DOHH2 (cell line): ENCODE results near the gene MYO1B.

Experiments used
- H3F3A ChIP-seq: fragments of 200-600 bp; sonication (generic), shearing (Covaris generic); 2 replicates; pipeline ENCODE4 v1.6.0; 2016; ENCODE audit warnings: antibody characterized with exemption, mild to moderate bottlenecking; ENCODE audit not compliant: control insufficient read depth, insufficient read depth
- H3K27ac ChIP-seq: fragments of 200-600 bp; sonication (generic); 2 replicates; pipeline ENCODE4 v1.5.1; 2014; ENCODE audit warnings: low read depth, mild to moderate bottlenecking, low read length, moderate library complexity
- H3K27me3 ChIP-seq: fragments of 200-600 bp; sonication (generic); 2 replicates; pipeline ENCODE4 v1.6.1; 2014; ENCODE audit warnings: mild to moderate bottlenecking, low read length, mixed read lengths; ENCODE audit not compliant: control insufficient read depth
- H3K36me3 ChIP-seq: fragments of 200-600 bp; sonication (generic); 2 replicates; pipeline ENCODE4 v1.6.1; 2014; ENCODE audit warnings: mild to moderate bottlenecking, low read length, moderate library complexity, mixed read lengths; ENCODE audit not compliant: control insufficient read depth
- H3K4me1 ChIP-seq: fragments of 200-600 bp; sonication (generic); 2 replicates; pipeline ENCODE4 v1.6.1; 2014; ENCODE audit warnings: mild to moderate bottlenecking, low read length, mixed read lengths; ENCODE audit not compliant: control insufficient read depth
- H3K4me2 ChIP-seq: fragments of 200-600 bp; sonication (generic); 2 replicates; pipeline ENCODE4 v1.6.0; 2014; ENCODE audit warnings: mild to moderate bottlenecking, low read length, moderate library complexity
- H3K4me3 ChIP-seq: fragments of 200-600 bp; sonication (generic); 2 replicates; pipeline ENCODE4 v1.5.1; 2014; ENCODE audit warnings: mild to moderate bottlenecking, low read length, mixed read lengths
- H3K79me2 ChIP-seq: fragments of 200-600 bp; sonication (generic); 2 replicates; pipeline ENCODE4 v1.6.1; 2014; ENCODE audit warnings: mild to moderate bottlenecking, low read length, mixed read lengths; ENCODE audit not compliant: control insufficient read depth
- H3K9me2 ChIP-seq: fragments of 200-600 bp; sonication (generic); replicated peaks from 2 replicates; pipeline ENCODE4 v1.6.1; 2014; ENCODE audit warnings: mild to moderate bottlenecking, low read length, mixed read lengths; ENCODE audit not compliant: control insufficient read depth
- H3K9me3 ChIP-seq: fragments of 200-600 bp; sonication (generic); 2 replicates; pipeline ENCODE4 v1.6.1; 2014; ENCODE audit warnings: antibody characterized with exemption, low read length, mixed read lengths; ENCODE audit not compliant: control insufficient read depth, insufficient read depth
- H4K20me1 ChIP-seq: fragments of 200-600 bp; sonication (generic); 2 replicates; pipeline ENCODE4 v1.6.0; 2014; ENCODE audit warnings: low read depth, mild to moderate bottlenecking, antibody characterized with exemption, low read length, moderate library complexity; ENCODE audit not compliant: control insufficient read depth, insufficient read depth
- EZH2phosphoT487 ChIP-seq: fragments of 200-600 bp; sonication (generic); IDR thresholded peaks from 2 replicates; pipeline ENCODE4 v1.6.1; 2017; ENCODE audit warnings: borderline replicate concordance, mild to moderate bottlenecking, antibody characterized with exemption, low read length, moderate library complexity, mixed read lengths
- TF ChIP-seq, protein P1 (sequence below): fragments of 200-600 bp; sonication (generic); IDR thresholded peaks from one replicate; pipeline ENCODE4 v1.5.1; 2014; ENCODE audit warnings: antibody characterized with exemption, mild to moderate bottlenecking, low read depth, low read length; ENCODE audit not compliant: poor library complexity, severe bottlenecking

The MYO1B gene

DNA sequence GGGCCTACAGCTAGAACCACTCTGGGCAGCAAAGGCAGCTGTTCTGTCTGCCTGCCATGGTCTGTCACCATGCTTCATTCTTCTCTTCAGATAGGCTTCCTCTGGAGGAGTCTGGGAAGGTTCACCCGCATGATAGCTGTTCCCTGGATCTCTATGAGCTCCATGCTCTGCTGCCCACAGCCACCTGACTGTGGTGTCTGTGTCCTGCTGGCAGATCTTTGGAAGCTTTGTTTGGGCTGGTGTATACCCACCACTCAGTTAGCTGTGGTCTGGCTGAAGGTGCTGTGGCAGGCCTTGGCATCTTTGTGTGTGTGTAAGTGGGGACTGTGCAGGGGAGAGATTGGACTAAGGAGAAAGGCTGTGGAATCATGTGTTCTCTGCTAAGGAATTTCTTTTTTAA is 23.4 kb downstream of the MYO1B start:
- H3K4me2 ChIP-seq, result no peak overlapping the region
- no peaks in the 10 kb centered on the region for H3F3A ChIP-seq
- H3K79me2 ChIP-seq, result no peaks in the 10 kb centered on the region
- no peaks in the 10 kb centered on the region for H3K9me3 ChIP-seq
- TF ChIP-seq, protein P1, sequence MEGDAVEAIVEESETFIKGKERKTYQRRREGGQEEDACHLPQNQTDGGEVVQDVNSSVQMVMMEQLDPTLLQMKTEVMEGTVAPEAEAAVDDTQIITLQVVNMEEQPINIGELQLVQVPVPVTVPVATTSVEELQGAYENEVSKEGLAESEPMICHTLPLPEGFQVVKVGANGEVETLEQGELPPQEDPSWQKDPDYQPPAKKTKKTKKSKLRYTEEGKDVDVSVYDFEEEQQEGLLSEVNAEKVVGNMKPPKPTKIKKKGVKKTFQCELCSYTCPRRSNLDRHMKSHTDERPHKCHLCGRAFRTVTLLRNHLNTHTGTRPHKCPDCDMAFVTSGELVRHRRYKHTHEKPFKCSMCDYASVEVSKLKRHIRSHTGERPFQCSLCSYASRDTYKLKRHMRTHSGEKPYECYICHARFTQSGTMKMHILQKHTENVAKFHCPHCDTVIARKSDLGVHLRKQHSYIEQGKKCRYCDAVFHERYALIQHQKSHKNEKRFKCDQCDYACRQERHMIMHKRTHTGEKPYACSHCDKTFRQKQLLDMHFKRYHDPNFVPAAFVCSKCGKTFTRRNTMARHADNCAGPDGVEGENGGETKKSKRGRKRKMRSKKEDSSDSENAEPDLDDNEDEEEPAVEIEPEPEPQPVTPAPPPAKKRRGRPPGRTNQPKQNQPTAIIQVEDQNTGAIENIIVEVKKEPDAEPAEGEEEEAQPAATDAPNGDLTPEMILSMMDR, result no peak
- no peaks in the 10 kb centered on the region for H3K27me3 ChIP-seq
- no peaks in the 10 kb centered on the region for H3K36me3 ChIP-seq
- no peak overlapping the region for H3K27ac ChIP-seq
- H4K20me1 ChIP-seq, result no peaks in the 10 kb centered on the region
- no peaks in the 10 kb centered on the region for H3K4me1 ChIP-seq
- no peak overlapping the region for H3K4me3 ChIP-seq
- no peaks in the 10 kb centered on the region for H3K9me2 ChIP-seq

DNA sequence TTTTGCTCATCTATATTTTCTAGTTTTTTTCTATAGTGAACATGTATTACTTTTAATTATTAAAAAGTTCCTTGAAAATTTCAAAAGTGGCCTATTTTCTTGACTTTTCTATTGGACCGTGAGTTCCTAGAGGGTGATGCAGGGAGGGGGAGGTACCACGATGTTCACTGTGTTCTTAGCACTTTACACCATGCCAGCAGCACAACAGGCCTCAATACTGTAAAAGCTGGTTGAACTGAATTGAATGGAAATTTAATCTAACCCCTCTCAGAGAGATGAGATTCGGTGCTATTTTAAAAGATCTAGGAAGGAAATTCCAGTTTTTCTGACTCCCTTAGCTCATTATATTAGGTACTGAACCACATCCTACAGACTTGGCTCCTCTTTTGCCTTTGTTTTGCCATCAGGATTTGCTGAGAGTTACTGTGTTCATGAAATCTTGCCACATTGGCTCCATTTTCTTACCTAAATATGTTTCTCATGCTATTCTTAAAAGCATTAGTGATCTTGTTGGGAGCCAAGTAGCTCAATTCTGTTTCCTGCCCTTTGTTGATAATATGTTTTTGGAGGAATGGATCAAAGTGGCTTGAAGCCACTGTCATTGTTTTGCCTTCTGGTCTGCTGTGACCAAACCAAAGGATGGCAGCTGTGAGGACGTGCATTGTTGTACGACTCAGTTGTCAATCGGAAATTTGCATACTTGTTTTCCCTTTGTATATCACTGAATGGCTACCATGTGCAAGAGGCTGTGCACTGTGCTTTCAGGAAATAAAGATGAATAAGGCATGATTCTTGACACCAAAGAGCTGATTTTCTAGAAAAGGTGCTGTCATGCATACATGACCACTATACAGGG is 25.3 kb downstream of the MYO1B start:
- no peaks in the 10 kb centered on the region for H3K79me2 ChIP-seq
- H3K4me3 ChIP-seq, result no peak overlapping the region
- H3K4me2 ChIP-seq, result no peak overlapping the region
- no peaks in the 10 kb centered on the region for H4K20me1 ChIP-seq
- no peaks in the 10 kb centered on the region for H3F3A ChIP-seq
- no peaks in the 10 kb centered on the region for H3K36me3 ChIP-seq
- H3K27ac ChIP-seq, result no peak overlapping the region
- no peak for TF ChIP-seq EZH2phosphoT487
- TF ChIP-seq, protein P1, result no peak
- no peaks in the 10 kb centered on the region for H3K9me3 ChIP-seq
- no peaks in the 10 kb centered on the region for H3K9me2 ChIP-seq
- H3K4me1 ChIP-seq, result no peaks in the 10 kb centered on the region
- peaks cover 7% of the 10 kb centered on the region; the same call in 1 of the 2 replicates for H3K27me3 ChIP-seq

DNA sequence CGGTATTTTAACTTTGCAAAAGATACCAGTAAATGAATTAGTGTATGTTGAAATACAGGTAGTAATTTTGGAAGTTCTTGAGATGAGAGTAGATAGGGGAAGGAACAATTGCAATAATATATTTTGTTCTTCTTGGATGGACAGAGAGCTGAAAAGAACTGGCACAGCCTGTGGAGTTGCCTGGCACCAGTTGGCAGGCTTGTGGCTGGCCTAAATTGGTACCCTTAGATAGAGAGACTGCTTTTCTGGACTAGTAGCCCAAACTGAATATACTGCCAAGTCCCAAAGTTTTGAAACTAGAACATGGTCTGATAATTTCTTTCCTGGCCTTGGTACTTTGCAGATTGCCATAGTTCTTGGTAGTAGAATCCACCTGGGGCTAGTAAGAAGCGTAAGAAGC is 26.9 kb downstream of the MYO1B start:
- Histone ChIP-seq H3K79me2 (no peaks in the 10 kb centered on the region), H3K27ac (no peak overlapping the region), H3F3A (no peaks in the 10 kb centered on the region), H3K9me2 (no peaks in the 10 kb centered on the region), H3K36me3 (no peaks in the 10 kb centered on the region), H3K4me3 (no peak overlapping the region), H3K4me1 (no peaks in the 10 kb centered on the region), H3K4me2 (no peak overlapping the region), H4K20me1 (no peaks in the 10 kb centered on the region), H3K9me3 (no peaks in the 10 kb centered on the region), H3K27me3 (peaks cover 14% of the 10 kb centered on the region; the same call in 1 of the 2 replicates)
- TF ChIP-seq, protein P1, result no peak
- no peak for TF ChIP-seq EZH2phosphoT487
